Amygdala (tissue), 56 donors: Measurements from ENCODE around the gene MRPS6.

ENCODE experiments used
- DNase-seq, 56 donors: peaks; one replicate each; lab custom pipeline; 2025; lab: John Stamatoyannopoulos, UW

MRPS6 gene

GRCh38 chr21:34073032-34073748, at the start of gene MRPS6, which contains the start of gene SLC5A3:
Gene MRPS6 (plus strand): TSS chr21:34073578. CDS start chr21:34073701, 123 bp downstream.
Gene SLC5A3 (plus strand): TSS chr21:34073578. CDS start chr21:34095199, 21,621 bp downstream.
- DNase-seq = peak in 54 of 56 donors; percentile 8 to 93 (median 66)

GRCh38 chr21:34023691-34024373, 49.5 kb upstream of the MRPS6 start:
- DNase-seq = no peak

- DNase-seq = no peak
Observed at GRCh38 chr21:34024374-34024693, 49.0 kb upstream of the MRPS6 start.

- DNase-seq = no peak
Observed at GRCh38 chr21:34027721-34028461, 45.5 kb upstream of the MRPS6 start.

GRCh38 chr21:34029743-34030528, 43.4 kb upstream of the MRPS6 start:
- DNase-seq = peak in 33 of 56 donors; percentile 1 to 59 (median 16)

- DNase-seq = no peak
Observed at GRCh38 chr21:34031835-34032370, 41.5 kb upstream of the MRPS6 start.

GRCh38 chr21:34034369-34035014, 38.9 kb upstream of the MRPS6 start:
- DNase-seq = no peak

GRCh38 chr21:34035619-34036354, 37.6 kb upstream of the MRPS6 start:
- no peak for DNase-seq

GRCh38 chr21:34037009-34037795, 36.2 kb upstream of the MRPS6 start:
- no peak for DNase-seq

GRCh38 chr21:34039678-34040382, 33.5 kb upstream of the MRPS6 start:
- no peak for DNase-seq

GRCh38 chr21:34042735-34043134, 30.6 kb upstream of the MRPS6 start:
- DNase-seq = no peak

GRCh38 chr21:34043333-34043732, 30.0 kb upstream of the MRPS6 start:
- DNase-seq = no peak

GRCh38 chr21:34046917-34047316, 26.5 kb upstream of the MRPS6 start:
- DNase-seq = no peak

- DNase-seq = no peak
Observed at GRCh38 chr21:34047835-34048234, 25.5 kb upstream of the MRPS6 start.

GRCh38 chr21:34052171-34052570, 21.2 kb upstream of the MRPS6 start:
- DNase-seq = no peak

- no peak for DNase-seq
Observed at GRCh38 chr21:34054259-34054658, 19.1 kb upstream of the MRPS6 start.

GRCh38 chr21:34055615-34056014, 17.8 kb upstream of the MRPS6 start:
- no peak for DNase-seq

- DNase-seq = no peak
Observed at GRCh38 chr21:34061983-34062382, 11.4 kb upstream of the MRPS6 start.
